ENCODE measurements around the gene CPT1B. TPM values are rescaled to one million over a fixed set of nuclear protein-coding genes. Genes with fewer than 3 reads are reported as not detected.

The CPT1B gene
- total and polyA plus RNA-seq, 10 of the 15 experiments (the other 5 are each of a cell fraction or from before 2014, with no cell fraction given) = 3.5 to 54.0 (median 21.7) TPM

GRCh38 chr22:50581031-50581949 lies 3.1 kb upstream of the CPT1B start:
- RAD21 ChIA-PET (ENCODE audit: unreplicated experiment) = interaction anchor here (1.4 to 2.8 kb wide), 3 partner anchors 17 to 56 kb away, joined by 3 to 16 read pairs (median 7); partner anchors contain the start of gene SCO2
- SMC1A ChIA-PET (ENCODE audit: uncharacterized antibody, unreplicated experiment) = interaction anchor here (0.9 to 2.5 kb wide), 2 partner anchors 39 to 56 kb away, joined by 3 to 8 read pairs; partner anchors contain the start of gene SCO2
- WGBS (ENCODE audit: insufficient coverage, insufficient replicate concordance, low lambda C conversion rate, missing lambda C conversion rate) = 86% methylated on average over 22 of the region's 22 CpGs
- H4K20me1 ChIP-seq (ENCODE audit: control insufficient read depth, insufficient read depth) = no peaks in the 10 kb centered on the region
- TF ChIP-seq, protein P1, sequence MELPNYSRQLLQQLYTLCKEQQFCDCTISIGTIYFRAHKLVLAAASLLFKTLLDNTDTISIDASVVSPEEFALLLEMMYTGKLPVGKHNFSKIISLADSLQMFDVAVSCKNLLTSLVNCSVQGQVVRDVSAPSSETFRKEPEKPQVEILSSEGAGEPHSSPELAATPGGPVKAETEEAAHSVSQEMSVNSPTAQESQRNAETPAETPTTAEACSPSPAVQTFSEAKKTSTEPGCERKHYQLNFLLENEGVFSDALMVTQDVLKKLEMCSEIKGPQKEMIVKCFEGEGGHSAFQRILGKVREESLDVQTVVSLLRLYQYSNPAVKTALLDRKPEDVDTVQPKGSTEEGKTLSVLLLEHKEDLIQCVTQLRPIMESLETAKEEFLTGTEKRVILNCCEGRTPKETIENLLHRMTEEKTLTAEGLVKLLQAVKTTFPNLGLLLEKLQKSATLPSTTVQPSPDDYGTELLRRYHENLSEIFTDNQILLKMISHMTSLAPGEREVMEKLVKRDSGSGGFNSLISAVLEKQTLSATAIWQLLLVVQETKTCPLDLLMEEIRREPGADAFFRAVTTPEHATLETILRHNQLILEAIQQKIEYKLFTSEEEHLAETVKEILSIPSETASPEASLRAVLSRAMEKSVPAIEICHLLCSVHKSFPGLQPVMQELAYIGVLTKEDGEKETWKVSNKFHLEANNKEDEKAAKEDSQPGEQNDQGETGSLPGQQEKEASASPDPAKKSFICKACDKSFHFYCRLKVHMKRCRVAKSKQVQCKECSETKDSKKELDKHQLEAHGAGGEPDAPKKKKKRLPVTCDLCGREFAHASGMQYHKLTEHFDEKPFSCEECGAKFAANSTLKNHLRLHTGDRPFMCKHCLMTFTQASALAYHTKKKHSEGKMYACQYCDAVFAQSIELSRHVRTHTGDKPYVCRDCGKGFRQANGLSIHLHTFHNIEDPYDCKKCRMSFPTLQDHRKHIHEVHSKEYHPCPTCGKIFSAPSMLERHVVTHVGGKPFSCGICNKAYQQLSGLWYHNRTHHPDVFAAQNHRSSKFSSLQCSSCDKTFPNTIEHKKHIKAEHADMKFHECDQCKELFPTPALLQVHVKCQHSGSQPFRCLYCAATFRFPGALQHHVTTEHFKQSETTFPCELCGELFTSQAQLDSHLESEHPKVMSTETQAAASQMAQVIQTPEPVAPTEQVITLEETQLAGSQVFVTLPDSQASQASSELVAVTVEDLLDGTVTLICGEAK (IDR thresholded peaks at IDR 0.05; ENCODE audit: borderline replicate concordance) = 0 out of 2 replicates have a peak, but pooled peaks have one; percentile 6
- TF ChIP-seq SUZ12 (IDR thresholded peaks at IDR 0.05; ENCODE audit: unreplicated experiment) (no peak), POLR2AphosphoS5 (IDR thresholded peaks at IDR 0.05; ENCODE audit: low read length) (peak; percentile 8; the same call in 1 of the 2 replicates)
- peak overlapping the region; percentile 82 for H3K4me2 ChIP-seq (ENCODE audit: control insufficient read depth, insufficient read depth)
- DNase-seq (ENCODE audit: low read depth, low spot score) (no peak), FAIRE-seq (no peak), ATAC-seq (no peak)
- POLR2A ChIA-PET = interaction anchor here (0.6 to 2.6 kb wide), 11 partner anchors 18 to 279 kb away, joined by 3 to 7 read pairs (median 4); partner anchors contain the start of genes ARSA, SYCE3 and TYMP
- H3K36me3 ChIP-seq (ENCODE audit: control insufficient read depth in 2 of 2, insufficient read depth in 2 of 2, low read length in 1 of 2) = peaks cover 4 to 6% of the 10 kb centered on the region in 2 experiments; a peak in 3 of 4 replicates
- H3K79me2 ChIP-seq (ENCODE audit: control insufficient read depth, insufficient read depth, low read length) = peaks cover 20% of the 10 kb centered on the region
- no peaks in the 10 kb centered on the region for H3K9me3 ChIP-seq (replicated peaks; ENCODE audit: control insufficient read depth, insufficient read depth, low read length)
- peak overlapping the region; percentile 94 for H3K27ac ChIP-seq (ENCODE audit: control insufficient read depth, insufficient read depth)
- no peaks in the 10 kb centered on the region for H3K27me3 ChIP-seq (replicated peaks in 1 of 2; ENCODE audit: control insufficient read depth in 2 of 2, insufficient read depth in 2 of 2, low read length in 1 of 2)
- H3K4me1 ChIP-seq (ENCODE audit: control insufficient read depth, insufficient read depth, low read length) = peaks cover 15% of the 10 kb centered on the region
- H3K9ac ChIP-seq (ENCODE audit: control insufficient read depth, insufficient read depth, low read length) = peak overlapping the region; percentile 82
- intact Hi-C loops (cut with micrococcal nuclease; ENCODE audit: unreplicated experiment) (loop anchor here (5.0 kb wide), 1 partner anchor 54 kb away; the partner anchor contains the start of gene SCO2), in situ Hi-C loops (cut with MboI) (no loop called here)
- CTCF ChIA-PET = interaction anchor here (0.6 to 3.0 kb wide), 5 partner anchors 18 to 1978 kb away, joined by 3 to 13 read pairs (median 4); partner anchors contain the start of gene SYCE3
- peak overlapping the region; percentile 87 for H3K4me3 ChIP-seq
- no peak overlapping the region for H2AFZ ChIP-seq (ENCODE audit: control insufficient read depth, low read depth, low read length)
- TSS peak; percentile 76 for BruUV-seq (replicated peaks)
